Activated CD4-positive, alpha-beta T cell treated with anti-CD3 and anti-CD28 coated beads, Interleukin-2, amount 50 U/mL, for 48 hours (primary cell): ENCODE measurements around the gene SDHA.
"Not testable (repeated sequence)": the region's sequence is repeated elsewhere in the genome, so short reads cannot be mapped to it uniquely, and the experiment has no call there.

Experiments
- DNase-seq, 2 experiments: peaks; one replicate each; pipeline ENCODE4 v3.0.0-alpha.2; 2020

The SDHA gene

GRCh38 chr5:302416-302815, 84.3 kb downstream of the SDHA start:
- DNase-seq: not testable (repeated sequence)

GRCh38 chr5:302966-303365, 84.8 kb downstream of the SDHA start:
- no peak for DNase-seq

- not testable (repeated sequence) for DNase-seq
Observed at GRCh38 chr5:303741-304140, 85.6 kb downstream of the SDHA start.

- no peak for DNase-seq
Observed at GRCh38 chr5:305050-305449, 86.9 kb downstream of the SDHA start.

GRCh38 chr5:305459-305858, 87.3 kb downstream of the SDHA start:
- no peak for DNase-seq

GRCh38 chr5:306011-306805, 88.1 kb downstream of the SDHA start:
- DNase-seq: no peak
